HG02759 (cell line): ENCODE results near the gene PLXNB3.

Experiments
- ATAC-seq: cut with Tn5 transposase; IDR thresholded peaks from one replicate; pipeline ENCODE4 v1.9.1; 2021; ENCODE audit warnings: mild to moderate bottlenecking, moderate library complexity; ENCODE audit not compliant: unreplicated experiment

PLXNB3 gene

DNA sequence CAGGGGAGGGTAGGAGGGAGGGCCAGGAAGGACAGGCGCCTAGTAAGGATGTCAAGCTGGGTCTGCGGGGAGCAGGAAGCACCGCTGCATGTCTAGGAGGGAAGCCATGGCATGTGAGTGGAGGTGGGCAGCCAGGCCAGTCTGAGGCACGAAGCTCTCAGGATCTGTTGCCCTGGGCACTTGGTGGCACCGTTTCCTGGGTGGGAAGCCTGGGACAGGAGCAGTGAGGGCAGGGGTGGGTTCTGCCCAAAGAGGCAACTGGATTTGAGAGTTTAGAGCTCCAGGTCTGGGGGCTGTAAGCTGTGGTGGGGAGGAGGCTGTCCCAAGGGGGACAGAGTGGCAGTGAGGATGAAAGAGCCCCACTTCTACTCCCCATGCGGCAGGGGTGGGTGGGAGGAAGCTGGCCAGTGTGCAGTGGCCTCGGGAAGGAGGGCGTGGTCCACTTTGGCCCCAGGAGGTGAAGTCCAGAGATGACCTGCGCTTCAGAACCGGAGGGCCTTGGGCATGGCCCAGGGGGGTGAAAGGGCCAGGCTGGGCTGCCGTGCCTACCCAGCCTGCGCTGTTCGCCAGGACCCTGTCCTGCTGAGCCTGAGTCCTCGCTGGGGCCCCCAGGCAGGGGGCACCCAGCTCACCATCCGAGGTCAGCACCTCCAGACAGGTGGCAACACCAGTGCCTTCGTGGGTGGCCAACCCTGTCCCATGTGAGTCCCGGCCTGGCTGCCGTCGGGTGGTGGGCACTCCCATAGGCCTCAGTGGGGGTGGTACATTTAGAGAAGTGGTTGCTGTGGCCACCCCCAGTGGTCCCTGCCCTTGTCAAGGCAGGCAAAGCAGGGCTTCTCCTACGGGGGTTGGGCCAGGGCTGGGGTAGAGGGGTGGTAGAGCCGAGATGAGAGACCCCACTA, 8.5 kb downstream of the PLXNB3 start:
- ATAC-seq: no peak

- ATAC-seq: no peak
Measured at GRCh38 chrX:153773218-153773611, 9.2 kb downstream of the PLXNB3 start.

- no peak for ATAC-seq
Measured at GRCh38 chrX:153773741-153774575, 9.9 kb downstream of the PLXNB3 start.

GRCh38 chrX:153774576-153775292, 10.7 kb downstream of the PLXNB3 start:
- no peak for ATAC-seq

DNA sequence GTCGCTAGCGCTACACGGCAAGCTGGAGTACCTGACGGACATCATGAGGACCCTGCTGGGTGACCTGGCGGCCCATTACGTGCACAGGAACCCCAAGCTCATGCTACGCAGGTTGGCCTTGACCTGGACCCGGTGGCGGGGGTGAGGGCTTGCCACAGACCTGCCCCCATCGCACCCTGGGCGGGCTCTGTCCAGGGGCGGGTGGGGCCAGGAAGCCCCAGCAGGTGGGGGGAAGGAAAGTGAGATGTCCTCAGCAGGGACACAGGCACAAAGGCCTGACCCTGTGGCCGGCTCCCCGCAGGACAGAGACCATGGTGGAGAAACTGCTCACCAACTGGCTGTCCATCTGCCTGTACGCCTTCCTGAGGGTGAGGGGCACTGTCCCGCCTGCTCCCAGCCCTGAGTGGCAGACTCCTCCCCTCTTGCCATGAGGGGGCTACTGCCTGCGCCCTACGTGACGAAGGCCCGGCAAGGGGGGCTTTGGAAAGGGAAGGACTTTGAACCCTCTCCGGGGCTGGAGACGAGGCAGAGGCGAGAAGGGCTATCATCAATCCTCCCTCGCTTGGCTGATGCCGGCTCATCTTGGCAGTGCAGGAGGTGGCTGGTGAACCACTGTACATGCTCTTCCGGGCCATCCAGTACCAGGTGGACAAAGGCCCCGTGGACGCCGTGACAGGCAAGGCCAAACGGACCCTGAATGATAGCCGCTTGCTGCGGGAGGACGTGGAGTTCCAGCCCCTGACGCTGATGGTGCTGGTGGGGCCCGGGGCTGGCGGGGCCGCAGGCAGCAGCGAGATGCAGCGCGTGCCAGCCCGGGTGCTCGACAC, 11.5 kb downstream of the PLXNB3 start:
- no peak for ATAC-seq

DNA sequence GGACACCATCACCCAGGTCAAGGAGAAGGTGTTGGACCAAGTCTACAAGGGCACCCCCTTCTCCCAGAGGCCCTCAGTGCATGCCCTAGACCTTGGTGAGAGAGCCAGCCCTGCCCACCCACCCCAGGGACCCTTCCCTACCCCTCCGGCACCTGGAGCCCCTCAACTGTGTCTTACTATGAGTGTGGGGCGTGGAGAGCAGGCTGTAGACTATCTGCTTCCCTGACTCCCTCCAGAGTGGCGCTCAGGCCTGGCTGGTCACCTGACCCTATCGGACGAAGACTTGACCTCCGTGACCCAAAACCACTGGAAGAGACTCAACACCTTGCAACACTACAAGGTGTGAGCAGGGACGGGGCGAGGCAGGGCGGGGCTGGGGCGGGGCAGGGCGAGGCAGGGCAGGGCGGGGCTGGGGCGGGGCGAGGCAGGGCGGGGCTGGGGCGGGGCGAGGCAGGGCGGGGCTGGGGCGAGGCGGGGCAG, 12.1 kb downstream of the PLXNB3 start:
- no peak for ATAC-seq

- ATAC-seq: no peak
Measured at GRCh38 chrX:153776611-153777045, 12.6 kb downstream of the PLXNB3 start.

- ATAC-seq: no peak
Measured at GRCh38 chrX:153777261-153778090, 13.4 kb downstream of the PLXNB3 start.

DNA sequence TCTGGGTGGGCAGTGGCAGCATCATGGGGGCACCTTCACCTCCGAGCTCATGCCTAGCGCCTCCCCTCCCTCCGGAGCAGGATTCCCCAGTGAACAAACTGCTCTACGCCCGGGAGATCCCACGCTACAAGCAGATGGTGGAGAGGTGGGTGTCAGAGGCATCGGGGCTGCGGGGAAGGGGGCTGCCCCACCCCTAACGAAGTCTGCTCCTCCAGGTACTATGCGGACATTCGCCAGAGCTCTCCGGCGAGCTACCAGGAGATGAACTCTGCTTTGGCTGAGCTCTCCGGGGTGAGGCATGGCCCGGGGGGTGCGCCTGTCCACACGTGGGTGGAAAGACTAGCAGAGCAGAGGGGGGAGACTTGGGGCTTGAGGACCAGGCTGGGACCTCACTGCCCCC, 14.1 kb downstream of the PLXNB3 start:
- ATAC-seq: no peak

DNA sequence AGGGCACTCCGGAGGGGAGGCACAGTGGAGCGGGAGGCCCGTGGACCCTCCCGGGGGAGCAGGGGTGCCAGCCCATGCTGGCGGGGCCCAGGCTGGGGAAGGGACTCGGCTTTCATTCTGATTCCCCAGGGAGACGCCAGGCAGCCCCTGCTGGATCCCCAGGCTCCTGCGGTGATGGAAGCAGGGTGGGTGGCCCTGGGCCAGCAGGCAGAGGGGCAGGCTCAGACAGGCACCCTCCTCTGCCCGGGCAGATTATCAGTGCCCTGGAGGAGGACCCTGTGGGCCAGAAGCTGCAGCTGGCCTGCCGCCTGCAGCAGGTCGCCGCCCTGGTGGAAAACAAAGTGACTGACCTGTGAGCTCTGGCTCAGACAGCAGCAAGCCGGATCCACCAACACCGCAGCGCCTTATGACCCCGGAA, 14.6 kb downstream of the PLXNB3 start:
- no peak for ATAC-seq

DNA sequence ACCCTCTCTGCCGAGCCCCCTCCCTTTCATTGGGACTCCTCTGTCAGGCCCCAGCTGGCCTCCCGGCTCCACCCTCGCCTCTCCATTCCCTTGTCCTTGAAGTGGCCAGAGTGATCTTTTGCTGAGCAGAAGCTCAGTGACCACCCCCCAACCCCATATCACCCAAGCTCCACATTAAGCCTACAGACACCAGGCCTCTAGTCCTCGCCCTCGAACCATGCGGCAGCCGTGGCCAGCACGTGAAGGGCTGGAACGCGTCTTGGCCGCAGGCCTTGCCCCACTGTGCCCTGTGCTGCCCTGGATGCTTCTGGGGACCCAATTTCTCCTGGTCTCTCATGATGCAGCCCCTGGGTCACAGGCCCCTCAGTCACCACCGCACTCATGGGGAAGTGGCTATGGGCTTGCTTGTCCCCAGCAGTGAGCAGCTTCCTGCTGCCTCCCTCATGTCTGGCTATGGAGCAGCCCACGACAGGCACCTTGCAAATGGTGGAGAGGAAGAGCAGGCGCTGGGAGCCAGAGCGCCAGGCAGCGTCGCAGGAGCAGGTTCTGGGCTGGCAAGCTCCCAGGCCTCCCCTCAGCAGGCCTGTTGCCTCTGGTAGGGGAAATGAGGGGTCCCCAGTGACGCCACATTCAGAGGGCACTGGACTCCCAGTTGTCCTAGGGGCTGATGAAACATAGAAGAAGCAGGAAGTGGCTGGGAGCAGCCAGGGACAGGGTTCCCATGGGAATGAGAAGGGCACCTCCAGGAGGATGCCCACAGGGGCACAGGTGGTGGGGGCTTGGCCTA, 16.0 kb downstream of the PLXNB3 start:
- ATAC-seq: no peak

DNA sequence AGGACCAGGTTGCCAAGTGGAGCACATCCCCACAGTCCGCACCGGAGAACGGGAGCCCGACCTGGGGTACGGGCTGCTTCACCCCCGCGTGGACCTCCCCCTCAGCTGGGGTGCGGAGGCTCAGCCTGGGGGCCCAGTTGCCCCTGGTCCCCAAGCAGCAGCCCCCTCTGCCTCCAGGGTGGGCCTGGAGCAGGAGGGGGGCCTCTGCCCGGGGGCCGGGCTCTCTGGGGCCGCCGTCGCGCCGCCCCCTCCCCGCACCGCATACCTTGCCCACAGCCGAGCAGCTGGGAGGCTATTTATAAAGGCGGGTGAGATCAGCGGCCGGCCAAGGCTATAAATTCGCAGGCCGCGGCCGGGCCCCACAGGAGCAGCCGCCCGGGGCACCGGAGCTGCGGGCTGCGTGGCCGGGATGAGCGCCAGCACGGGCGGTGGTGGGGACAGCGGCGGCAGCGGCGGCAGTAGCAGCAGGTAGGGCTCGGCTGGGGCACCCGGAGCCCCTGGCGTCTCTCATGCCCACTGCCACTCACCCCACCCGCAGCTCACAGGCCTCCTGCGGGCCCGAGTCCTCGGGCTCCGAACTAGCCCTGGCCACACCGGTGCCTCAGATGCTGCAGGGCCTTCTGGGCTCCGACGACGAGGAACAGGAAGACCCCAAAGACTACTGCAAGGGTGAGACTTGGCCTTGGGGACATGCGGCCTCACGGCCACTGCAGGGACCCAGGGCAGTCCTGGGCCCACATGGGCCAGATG, 16.8 kb downstream of the PLXNB3 start, which contains the start of gene SRPK3:
SRPK3 (plus strand) TSS at position 364 of the 750 bp plus-strand sequence; CDS start at position 410, 46 bp downstream.
- ATAC-seq: no peak

- ATAC-seq: no peak
Measured at GRCh38 chrX:153781428-153782047, 17.5 kb downstream of the PLXNB3 start.

DNA sequence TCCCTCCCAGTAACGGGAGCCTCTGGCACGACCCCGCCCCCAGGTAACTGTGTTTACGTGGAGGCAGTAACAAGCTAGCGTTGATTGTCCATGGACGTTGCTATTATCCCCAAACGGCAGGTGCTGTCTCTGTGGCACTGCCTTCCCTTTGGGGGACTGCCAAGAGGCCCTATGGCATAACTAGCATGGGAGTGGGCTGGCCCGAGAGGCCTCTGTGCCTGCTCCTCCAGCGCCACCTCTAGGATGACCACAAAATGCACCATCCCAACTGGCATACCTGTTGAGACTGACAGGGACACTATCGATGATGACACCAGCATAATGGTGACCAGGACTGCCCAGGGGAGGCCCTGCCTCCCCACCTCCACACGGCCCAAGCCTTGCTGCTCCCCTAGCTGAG, 18.3 kb downstream of the PLXNB3 start:
- ATAC-seq: no peak

GRCh38 chrX:153782871-153783270, 18.8 kb downstream of the PLXNB3 start:
- ATAC-seq: no peak

GRCh38 chrX:153783378-153784013, 19.4 kb downstream of the PLXNB3 start:
- ATAC-seq: no peak
